OCI-M1 (cell line): ENCODE data around the gene FN3KRP.
A peak's percentile ranks its signal among the peaks of the same experiment; 100 is the strongest.

Experiments
- DNase-seq: peaks from one replicate; lab custom pipeline; 2025; lab: John Stamatoyannopoulos, UW

FN3KRP gene

DNA sequence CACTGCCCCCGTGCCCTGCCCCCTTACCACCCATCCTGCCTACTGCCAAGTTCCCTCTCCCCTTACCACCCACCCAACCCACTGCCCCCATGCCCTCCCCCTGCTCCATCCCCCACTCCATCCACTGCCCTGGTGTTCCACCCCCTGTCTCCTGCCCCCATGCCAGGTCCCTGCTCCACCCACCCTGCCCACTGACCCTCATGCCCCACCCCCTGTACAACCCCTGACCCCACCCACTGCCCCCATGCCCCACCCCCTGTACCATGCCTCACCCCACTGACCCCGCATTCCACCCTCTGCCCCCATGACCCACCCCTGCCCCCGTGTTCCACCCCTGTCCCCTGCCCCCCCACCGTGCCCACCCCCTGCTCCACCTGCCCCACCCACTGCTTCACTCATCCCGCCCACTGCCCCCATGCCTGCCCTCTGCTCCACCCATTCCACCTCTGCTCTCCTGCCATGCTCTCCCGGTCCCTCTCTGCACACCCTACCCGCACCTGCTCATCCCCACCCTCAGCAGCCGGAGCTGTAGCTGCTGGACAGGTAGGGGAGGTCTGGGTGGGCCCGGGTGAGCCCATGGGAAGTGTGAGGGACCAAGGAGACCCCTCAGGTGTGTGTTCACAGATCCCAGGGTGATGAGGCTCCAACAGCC, 7.4 kb upstream of the FN3KRP start:
- no peak for DNase-seq

DNA sequence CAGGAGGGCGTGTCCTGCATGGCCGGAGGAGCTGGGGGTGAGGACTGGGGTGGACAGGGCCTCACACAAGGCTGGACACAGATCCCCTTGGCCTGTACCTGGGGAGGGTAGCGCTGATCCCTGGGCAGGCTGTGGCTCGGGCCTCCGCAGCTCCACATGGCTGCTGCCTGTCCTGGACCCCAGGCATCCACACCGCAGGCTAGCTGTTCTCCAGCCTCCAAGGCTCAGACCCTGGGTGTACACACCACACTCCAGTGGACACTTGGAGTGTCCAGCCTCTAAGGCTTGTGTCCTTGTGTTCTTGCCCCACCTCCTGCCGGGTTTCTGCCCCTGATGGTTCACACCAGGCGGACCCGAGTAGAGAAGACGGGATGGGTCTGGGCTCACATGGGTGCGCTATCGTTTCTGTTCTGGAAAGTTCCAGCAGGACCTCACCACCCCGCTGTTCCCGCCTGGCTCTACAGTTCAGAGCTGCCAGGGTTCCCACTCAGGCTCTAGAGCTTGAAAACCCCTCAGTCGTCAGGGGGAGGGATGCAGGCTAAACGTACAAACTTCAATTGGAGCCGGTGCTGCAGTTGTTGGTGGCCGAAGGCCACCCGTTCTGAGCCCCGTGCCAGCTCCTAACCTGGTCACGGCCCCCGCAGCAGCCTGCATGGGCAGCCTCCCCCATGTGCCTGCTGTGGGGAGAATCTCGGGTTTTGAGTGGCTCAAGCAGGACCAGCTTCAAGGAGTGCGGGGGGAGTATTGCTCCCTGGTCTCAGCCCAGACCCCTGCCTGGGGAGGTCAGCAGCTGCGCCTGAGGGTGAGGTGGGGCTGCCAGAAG, 6.6 kb upstream of the FN3KRP start:
- no peak for DNase-seq

GRCh38 chr17:82710499-82711232, 5.8 kb upstream of the FN3KRP start:
- DNase-seq = no peak

DNA sequence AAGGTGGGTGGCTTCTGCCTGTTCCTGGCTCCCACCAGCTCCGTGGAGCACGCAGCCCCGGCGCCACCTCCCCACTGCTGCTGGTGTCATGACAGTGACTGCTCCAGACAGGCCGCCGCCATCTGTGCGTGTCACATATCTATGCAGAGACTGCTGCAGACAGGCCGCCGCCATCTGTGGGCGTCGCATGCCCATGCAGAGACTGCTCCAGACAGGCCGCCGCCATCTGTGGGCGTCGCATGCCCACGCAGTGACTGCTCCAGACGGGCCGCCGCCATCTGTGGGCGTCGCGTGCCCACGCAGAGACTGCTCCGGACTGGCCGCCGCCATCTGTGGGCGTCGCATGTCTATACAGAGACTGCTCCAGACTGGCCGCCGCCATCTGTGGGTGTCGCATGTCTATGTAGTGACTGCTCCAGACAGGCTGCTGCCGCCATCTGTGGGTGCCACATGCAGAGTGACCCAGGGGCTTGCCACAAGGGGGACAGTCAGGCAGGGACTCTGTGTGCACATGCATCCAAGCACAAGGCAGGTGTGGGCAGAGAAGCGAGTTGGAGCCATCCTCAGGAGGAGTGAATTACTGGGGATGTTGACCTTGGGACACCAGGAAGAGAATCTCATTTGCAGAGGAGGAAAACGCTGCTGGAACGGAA, 3.3 kb upstream of the FN3KRP start:
- DNase-seq = no peak

DNA sequence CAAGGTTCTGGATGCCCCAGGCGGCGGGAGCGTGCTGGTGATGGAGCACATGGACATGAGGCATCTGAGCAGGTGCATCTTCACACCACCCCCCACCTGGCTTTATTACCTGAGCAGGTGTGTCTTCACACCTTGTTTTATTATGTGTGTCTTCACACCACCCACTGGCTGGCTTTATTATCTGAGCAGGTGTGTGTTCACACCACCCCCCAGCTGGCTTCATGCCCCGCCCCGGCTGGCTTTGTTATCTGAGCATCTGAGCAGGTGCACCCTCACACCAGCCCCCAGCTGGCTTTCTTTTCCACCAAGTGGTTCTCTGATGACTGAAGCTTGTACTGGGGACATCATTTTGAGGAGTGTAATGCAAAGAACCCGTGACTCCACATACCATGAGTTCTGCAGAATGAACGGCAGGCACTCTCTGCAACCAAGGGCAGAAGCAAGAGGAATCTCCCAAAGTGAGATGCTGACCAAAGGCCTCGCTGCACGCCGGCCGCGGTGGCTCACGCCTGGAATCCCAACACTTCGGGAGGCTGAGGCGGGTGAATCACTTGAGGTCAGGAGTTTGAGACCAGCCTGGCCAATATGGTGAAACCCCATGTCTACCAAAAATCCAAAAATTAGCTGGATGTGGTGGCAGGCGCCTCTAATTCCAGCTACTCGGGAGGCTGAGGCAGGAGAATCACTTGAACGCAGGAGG, 2.6 kb downstream of the FN3KRP start:
- DNase-seq = no peak

DNA sequence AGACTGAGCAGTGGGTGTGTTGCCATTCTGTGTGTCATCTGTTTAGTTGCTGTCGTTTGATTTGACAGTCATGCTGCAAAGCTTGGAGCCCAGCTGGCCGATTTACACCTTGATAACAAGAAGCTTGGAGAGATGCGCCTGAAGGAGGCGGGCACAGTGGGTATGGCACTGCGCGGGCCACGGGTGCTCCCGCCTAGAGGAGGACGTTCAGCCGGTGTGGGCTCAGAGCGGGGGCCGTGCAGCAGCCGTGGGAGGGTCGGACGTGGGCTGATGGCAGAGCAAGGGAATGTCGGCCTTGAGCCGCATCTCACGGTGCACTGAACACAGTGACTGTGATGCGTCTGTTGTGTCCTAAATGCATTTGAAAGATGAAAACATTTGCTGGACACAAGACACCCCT, 3.7 kb downstream of the FN3KRP start:
- DNase-seq = no peak

DNA sequence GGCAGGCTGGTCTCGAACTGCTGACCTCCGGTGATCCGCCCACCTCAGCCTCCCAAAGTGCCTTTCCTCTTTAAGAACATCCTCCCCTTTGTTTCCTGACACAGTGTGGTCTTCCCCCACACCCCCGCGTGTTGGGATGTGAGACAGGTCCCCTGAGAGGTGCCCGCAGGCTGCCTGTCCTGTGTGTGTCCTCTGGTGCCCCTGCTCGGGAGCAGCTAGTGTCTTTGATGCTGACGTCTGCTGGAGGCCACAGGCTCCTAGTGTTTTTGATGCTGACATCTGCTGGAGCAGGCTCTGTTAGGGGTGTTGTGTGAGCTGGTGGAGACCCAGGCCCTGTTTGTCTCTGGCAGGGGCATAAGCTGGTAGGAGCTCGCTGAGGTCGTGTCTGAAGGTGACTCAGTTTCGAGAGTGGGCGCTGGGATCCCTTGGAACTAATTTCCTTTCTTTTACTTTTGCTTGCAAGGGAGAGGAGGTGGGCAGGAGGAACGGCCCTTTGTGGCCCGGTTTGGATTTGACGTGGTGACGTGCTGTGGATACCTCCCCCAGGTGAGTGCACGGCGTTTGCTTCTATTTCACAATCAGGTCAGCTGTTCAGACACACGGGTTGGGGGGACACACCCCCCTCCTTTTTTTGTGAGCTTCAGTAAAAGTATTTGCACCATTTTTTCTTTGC, 6.0 kb downstream of the FN3KRP start:
- no peak for DNase-seq

DNA sequence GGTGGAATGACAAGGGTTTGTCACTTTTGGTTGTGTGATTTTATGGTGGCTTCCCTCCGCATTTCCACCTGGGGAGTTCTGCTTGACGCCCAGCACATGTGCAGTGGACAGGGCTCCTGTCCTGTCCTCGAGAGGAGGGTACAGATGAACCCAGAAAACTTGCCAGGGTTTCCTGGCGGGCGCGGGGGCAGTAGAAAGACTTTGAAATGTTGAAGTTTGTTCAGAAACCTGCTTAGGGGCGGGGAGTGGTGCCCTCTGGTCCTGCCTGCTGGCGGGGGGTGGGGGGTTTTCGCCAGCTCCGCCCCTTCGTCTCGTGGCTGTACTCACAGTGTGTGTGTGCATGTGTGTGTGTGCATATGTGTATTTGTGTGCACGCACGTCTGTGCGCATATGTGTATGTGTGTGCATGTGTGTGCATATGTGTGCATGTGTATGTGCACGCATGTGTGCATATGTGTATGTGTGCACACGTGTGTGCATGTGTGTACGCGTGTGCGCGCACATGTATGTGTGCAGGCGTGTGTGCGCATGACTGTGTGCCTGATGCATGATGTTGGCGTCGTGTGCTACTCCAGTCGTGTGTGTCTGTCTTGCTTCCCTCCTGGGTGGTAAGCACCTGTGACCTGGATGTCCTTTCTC, 6.8 kb downstream of the FN3KRP start:
- DNase-seq = no peak

GRCh38 chr17:82726427-82726826, 9.9 kb downstream of the FN3KRP start:
- no peak for DNase-seq

DNA sequence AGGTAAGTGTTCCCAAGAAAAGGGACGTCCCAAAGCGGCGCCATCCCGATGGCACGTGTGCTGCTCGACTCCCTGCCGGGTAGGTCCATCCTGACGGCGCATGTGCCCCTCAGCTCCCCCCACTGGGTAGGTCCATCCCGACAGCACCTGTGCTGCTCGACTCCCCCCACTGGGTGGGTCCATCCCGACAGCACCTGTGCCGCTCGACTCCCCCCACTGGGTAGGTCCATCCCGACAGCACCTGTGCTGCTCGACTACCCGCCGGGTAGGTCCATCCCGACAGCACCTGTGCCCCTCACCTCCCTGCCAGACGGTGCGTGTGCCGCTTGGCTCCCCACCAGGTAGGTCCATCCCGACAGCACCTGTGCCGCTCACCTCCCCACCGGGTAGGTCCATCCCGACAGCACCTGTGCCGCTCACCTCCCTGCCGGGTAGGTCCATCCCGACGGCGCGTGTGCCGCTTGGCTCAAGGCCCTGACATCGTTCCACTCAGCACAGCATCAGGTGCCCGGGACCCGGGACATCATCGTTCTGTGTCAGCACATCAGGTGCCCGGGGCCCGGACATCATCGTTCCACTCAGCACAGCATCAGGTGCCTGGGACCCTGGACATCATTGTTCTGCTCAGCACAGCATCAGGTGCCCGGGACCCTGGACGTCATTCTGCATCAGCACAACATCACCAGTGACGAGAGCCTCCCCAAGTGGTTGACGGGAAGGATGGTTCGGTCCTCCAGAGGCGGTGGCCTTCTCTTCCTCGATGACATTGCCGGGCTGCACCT, 13.2 kb downstream of the FN3KRP start:
- DNase-seq = no peak

DNA sequence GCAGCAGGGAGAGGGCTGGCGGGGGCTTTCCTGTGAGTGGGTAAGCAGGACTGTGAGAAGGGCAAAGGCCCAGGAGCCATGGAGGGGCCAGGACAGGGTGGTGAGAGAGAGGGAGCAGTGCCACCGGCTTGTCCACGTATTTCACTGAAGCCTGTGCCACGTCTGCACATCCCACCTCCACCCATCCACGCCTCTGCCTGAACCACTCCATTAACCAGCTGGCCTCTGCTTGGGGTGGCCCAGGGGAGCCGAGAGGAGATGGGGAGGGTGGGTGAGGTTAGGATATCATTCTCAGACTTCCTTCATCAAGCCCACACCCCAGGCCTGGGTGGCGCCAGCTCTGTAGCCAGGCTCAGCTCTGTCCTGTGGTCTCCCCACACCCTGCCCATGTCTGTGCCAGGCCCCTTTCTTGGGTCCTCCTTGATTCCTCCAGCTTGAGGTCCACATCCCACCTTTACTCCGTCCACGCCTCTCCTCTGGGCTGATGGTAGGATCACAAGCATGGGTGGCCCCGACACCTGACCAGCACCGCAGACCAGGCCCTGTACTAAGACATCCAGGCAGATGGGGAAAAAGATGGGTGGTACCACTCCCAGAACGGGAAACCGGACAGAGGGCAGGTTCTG, 15.7 kb downstream of the FN3KRP start:
- no peak for DNase-seq

GRCh38 chr17:82734987-82735866, 18.7 kb downstream of the FN3KRP start, which contains the start of gene FN3K:
Gene FN3K, plus strand, starts transcription at chr17:82735615. Its CDS starts 22 bp downstream, at chr17:82735637.
- DNase-seq = peak; percentile 62

- no peak for DNase-seq
Measured at GRCh38 chr17:82736511-82737185, 20.1 kb downstream of the FN3KRP start.

- DNase-seq = peak; percentile 91
Measured at GRCh38 chr17:82737967-82738877, 21.7 kb downstream of the FN3KRP start.

DNA sequence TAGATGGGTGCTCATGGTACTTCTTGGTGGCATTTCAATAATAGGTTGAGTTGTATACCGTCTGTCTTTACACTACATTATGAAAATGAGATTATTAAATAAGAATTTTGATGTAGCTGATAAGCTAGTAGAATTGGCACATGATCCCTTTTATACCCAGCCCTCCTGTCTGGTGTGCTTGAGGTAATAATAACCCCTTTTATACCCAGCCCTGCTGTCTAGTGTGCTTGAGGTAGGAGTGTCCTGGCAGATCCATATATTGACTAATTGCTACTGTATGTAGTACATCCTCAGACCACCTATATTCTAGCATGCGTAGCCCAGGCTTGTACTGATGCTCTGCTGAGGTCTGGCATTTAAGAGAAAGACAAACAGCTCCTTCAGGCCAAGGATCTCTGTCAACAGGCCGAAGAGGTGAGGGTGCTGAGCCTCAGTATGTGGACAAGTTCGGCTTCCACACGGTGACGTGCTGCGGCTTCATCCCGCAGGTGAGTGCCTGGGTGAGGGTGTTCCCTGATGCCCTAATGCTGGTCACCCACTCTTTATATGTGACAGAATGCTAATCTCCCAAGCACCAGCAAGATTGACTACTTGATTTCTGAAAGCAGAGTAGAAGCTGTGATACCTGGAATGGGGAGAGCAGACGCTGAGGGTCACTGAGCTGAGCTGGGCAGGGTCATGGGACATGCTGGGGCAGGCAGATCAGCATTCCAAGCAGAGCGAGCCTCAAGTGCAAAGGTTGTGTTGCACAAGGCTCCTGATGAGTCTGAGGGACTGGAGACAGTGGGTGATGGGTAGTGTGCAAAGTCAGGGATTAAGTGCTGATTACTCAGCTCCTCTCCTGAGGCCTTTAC, 24.6 kb downstream of the FN3KRP start:
- peak; percentile 50 for DNase-seq
